Cardiac fibroblast (primary cell): Measurements from ENCODE around the gene NUDT17.

Source experiments
- DNase-seq, 2 donors: peaks; one replicate each; pipeline versions ENCODE4 v3.0.0 to v3.0.0-alpha.2; 2010; ENCODE audit warnings: low read depth in 2 of 2
- H3K4me3 ChIP-seq, 2 donors: replicated peaks in 1 of 2; 1 replicate in 1 of 2; 2 replicates in 1 of 2; pipeline ENCODE4 v1.5.1; 2011; ENCODE audit warnings: low read depth in 2 of 2, low read length in 2 of 2, mild to moderate bottlenecking in 2 of 2, moderate library complexity in 1 of 2
- TF ChIP-seq, protein P1 (sequence below): IDR thresholded peaks from one replicate; pipeline ENCODE4 v1.5.1; 2011; ENCODE audit warnings: low read depth, mild to moderate bottlenecking, low read length, inconsistent platforms

The NUDT17 gene, protein sequence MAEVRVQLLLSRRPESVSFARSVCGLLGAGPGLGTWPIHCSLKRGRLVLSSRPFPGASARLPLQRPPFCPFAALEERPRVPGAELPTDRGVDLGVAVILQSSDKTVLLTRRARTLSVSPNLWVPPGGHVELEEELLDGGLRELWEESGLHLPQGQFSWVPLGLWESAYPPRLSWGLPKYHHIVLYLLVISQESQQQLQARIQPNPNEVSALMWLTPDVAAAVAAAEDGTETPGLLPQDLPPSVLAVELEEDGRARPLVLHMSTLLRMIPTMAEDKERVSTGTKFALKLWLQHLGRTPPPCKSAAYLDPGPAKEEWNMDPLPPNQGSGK

DNA sequence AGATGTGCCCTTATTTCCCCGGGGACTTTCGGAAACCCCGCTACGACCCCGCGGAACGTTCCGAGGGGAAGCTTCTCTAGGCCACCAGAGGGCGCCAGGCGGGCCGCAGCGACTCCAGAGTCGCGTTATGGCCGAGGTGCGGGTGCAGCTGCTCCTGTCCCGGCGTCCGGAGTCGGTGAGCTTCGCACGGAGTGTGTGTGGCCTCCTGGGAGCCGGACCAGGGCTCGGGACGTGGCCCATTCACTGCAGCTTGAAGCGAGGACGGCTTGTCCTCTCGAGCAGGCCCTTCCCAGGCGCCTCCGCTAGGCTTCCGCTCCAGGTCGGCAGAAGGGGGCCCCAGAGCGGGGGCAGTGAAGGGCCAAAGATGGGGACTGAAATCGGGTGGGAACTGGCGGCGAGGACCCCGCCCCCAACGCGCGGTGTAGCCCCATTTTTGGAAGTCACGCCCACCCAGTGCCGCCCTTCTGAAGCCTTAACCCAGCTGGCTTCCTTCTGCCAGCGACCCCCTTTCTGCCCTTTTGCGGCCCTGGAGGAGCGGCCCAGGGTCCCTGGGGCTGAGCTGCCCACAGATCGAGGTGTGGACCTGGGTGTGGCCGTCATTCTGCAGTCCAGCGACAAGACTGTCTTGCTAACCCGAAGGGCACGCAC lies at the start of gene NUDT17:
TSS of gene NUDT17 (plus strand) at position 117 of the 648 bp plus-strand sequence. CDS start at position 128, 11 bp downstream.
- peak; percentile 80 for DNase-seq
- peak within 1 kb of the TSS; percentile 60 for H3K4me3 ChIP-seq
- TF ChIP-seq, protein P1, sequence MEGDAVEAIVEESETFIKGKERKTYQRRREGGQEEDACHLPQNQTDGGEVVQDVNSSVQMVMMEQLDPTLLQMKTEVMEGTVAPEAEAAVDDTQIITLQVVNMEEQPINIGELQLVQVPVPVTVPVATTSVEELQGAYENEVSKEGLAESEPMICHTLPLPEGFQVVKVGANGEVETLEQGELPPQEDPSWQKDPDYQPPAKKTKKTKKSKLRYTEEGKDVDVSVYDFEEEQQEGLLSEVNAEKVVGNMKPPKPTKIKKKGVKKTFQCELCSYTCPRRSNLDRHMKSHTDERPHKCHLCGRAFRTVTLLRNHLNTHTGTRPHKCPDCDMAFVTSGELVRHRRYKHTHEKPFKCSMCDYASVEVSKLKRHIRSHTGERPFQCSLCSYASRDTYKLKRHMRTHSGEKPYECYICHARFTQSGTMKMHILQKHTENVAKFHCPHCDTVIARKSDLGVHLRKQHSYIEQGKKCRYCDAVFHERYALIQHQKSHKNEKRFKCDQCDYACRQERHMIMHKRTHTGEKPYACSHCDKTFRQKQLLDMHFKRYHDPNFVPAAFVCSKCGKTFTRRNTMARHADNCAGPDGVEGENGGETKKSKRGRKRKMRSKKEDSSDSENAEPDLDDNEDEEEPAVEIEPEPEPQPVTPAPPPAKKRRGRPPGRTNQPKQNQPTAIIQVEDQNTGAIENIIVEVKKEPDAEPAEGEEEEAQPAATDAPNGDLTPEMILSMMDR = peak; percentile 96

DNA sequence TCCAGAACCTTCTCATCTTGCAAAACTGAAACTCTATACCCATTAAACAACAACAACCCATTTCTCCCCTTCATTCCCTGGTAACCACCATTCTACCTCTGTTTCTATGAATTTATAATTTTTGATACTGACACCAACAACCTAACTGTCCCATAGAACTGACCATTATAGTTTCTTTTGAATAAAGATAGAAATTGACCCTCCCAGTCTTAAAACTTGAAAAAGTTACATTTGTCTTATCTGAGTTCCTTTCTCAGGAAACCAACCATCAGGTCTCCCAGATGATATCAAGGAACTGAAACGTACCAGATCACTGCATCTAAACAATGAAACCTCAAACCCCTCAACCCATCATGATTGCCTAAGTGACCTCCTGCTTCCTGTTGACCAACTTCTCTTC lies 48.7 kb upstream of the NUDT17 start:
- TF ChIP-seq, protein P1 = no peak
- no peak for DNase-seq
- no peak overlapping the region for H3K4me3 ChIP-seq

DNA sequence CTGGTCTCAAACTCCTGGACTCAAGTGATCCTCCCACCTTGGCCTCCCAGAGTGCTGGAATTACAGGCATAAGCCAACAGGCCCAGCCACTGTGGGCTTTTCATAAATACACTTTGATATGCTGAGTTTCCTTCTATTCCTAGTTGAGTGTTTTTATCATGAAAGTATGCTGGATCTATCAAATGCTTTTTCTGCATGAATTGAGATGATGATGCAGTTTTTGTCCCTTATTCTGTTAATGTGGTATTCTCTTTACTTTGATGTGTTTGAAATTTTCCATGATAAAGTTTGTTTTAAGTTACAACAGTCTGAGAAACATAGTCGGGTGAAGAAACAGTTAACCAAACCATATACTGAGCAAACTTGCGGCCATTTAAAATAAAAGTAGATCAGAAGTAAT lies 45.6 kb upstream of the NUDT17 start:
- TF ChIP-seq, protein P1 = no peak
- H3K4me3 ChIP-seq = no peak overlapping the region
- DNase-seq = no peak

DNA sequence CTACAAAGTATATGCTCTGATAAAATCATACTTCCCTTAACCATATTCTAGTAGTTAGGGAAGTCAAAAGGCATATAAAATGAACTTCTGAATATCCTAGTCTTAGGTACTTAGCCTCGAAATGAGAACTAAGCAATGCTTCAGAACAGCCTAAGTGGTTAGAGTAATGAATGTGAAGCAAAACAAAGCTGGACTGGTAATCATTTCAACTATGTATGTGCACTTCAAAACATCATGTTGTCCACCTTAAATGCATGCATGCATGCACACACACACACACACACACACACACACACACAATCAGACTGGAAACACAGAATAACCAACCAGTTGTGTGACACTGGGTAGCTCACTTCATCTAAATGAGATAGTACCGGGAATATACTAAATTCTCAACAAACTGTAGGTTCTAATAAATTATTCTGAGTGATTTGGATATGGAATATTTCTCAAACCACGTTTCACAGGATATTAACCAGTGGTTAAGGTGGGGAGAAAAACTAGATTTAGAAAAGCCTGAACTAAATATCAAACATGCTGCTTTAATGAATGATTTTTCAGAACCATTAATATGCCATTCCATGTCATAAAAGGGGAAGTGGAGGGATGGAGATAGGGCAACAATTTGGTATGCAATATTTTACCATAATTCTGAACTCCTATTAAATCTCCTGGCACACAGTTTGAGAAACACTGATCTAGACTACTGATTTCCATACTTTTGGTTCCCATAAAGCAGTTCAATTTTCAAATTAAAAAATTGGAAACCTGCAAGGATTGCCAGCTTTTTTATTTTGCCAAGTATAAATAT lies 41.0 kb upstream of the NUDT17 start:
- peak in 1 of 2 donors; percentile 5 for DNase-seq
- no peak overlapping the region for H3K4me3 ChIP-seq
- TF ChIP-seq, protein P1 = no peak

DNA sequence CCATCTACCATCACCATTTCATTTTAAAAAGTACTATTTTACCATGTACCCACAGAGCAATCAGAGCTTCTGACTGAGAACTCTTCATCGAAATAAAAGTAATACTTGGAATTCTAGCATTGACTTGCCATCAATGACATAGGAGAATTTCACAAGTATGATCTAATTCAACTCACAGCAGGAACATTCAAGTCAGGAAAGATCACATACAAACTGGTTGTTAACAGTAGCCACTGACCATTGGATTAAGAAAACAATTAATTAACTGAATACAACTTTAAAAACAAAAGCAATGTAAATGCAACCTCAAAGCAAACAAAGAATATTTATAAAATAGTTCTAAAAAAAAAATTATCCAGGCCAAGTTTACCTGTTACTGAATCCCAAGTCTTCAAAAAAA lies 40.4 kb upstream of the NUDT17 start:
- no peak overlapping the region for H3K4me3 ChIP-seq
- peak; percentile 8 to 23 for DNase-seq

DNA sequence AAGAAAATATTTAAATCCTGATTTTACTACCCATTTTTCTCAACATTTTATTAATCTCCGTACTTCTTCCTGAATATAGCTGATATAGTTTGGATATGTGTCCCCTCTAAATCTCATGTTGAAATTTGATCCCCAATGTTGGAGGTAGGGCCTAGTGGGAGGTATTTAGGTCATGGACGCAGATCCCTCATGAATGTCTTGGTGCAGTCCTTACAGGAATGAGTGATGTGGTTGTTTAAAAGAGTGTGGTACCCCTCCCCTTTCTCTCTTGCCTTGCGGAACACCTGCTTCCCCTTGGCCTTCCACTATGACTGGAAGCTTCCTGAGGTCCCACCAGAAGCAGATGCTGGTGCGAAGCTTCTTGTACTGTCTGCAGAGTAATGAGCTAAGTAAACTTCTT lies 39.0 kb upstream of the NUDT17 start:
- DNase-seq = no peak
- no peak overlapping the region for H3K4me3 ChIP-seq
- TF ChIP-seq, protein P1 = no peak

More for the DNA sequence above, 40.4 kb upstream of the NUDT17 start:
- TF ChIP-seq, protein P1 = no peak
